Small intestine (tissue), 7 donors: Measurements from ENCODE around the gene NIFK. TPM values are rescaled to one million over a fixed set of nuclear protein-coding genes. Genes with fewer than 3 reads are reported as not detected.
"Not testable (repeated sequence)": the region's sequence is repeated elsewhere in the genome, so short reads cannot be mapped to it uniquely, and the experiment has no call there.

Source experiments
- DNase-seq, 2 donors: peaks; one replicate each; pipeline versions ENCODE4 v3.0.0 to v3.0.0-alpha.2; 2013
- FAIRE-seq: peaks from 2 replicates; lab custom pipeline; 2012; peaks lifted over from hg19 to GRCh38; lab: Jason Lieb, UNC
- H3K27ac ChIP-seq, 3 donors: one replicate each; pipeline ENCODE4 v1.5.1; 2013; ENCODE audit warnings: low read length in 2 of 3, mild to moderate bottlenecking in 2 of 3, control low read depth in 1 of 3, inconsistent platforms in 1 of 3, low read depth in 1 of 3, moderate library complexity in 1 of 3
- H3K27me3 ChIP-seq, 3 donors: one replicate each; pipeline ENCODE4 v1.6.1; 2013; ENCODE audit warnings: low read length in 3 of 3, inconsistent platforms in 1 of 3; ENCODE audit not compliant: control insufficient read depth in 3 of 3, insufficient read depth in 3 of 3
- H3K36me3 ChIP-seq, 3 donors: one replicate each; pipeline ENCODE4 v1.6.1; 2013; ENCODE audit warnings: low read length in 3 of 3, inconsistent platforms in 1 of 3, low read depth in 1 of 3, mild to moderate bottlenecking in 1 of 3, moderate library complexity in 1 of 3; ENCODE audit not compliant: control insufficient read depth in 3 of 3, insufficient read depth in 2 of 3
- H3K4me1 ChIP-seq, 3 donors: one replicate each; pipeline ENCODE4 v1.6.1; 2013; ENCODE audit warnings: low read length in 2 of 3, inconsistent platforms in 1 of 3, low read depth in 1 of 3, mild to moderate bottlenecking in 1 of 3, moderate library complexity in 1 of 3; ENCODE audit not compliant: control insufficient read depth in 3 of 3, insufficient read depth in 2 of 3
- H3K4me3 ChIP-seq, 3 donors: one replicate each; pipeline ENCODE4 v1.5.1; 2013; ENCODE audit warnings: low read length in 3 of 3, control low read depth in 1 of 3, inconsistent platforms in 1 of 3, low read depth in 1 of 3, mild to moderate bottlenecking in 1 of 3, moderate library complexity in 1 of 3
- H3K9me3 ChIP-seq, 2 donors: one replicate each; pipeline ENCODE4 v1.6.1; 2013; ENCODE audit warnings: low read depth in 1 of 2, low read length in 1 of 2; ENCODE audit not compliant: control insufficient read depth in 2 of 2, insufficient read depth in 1 of 2
- WGBS, 3 donors: extraction: QIAGEN DNeasy Blood & Tissue Kit; methylation state at CpG; one replicate each; pipeline ENCODE4 v1.1.7; 2013; 5-methylcytosine and 5-hydroxymethylcytosine counted together
- polyA plus RNA-seq, 4 donors: library from polyadenylated mRNA; stranded (reverse) in 3 of 4; unstranded in 1 of 4; fragments of 200-250 nt in 3 of 4; fragments of 120-200 nt in 1 of 4; gene quantifications; one replicate each; pipeline versions ENCODE4 v1.2.1 to v1.2.3, GENCODE V29; 2013
- donor health status: healthy with polysubstance abuse.
- donor health status: control.
- donor health status: control.
- donor health status: Bipolar disorder and iron deficiency.
- donor health status: healthy.

Gene NIFK
- polyA plus RNA-seq, 4 donors, result 12.1 to 51.8 (median 30.8) TPM

DNA sequence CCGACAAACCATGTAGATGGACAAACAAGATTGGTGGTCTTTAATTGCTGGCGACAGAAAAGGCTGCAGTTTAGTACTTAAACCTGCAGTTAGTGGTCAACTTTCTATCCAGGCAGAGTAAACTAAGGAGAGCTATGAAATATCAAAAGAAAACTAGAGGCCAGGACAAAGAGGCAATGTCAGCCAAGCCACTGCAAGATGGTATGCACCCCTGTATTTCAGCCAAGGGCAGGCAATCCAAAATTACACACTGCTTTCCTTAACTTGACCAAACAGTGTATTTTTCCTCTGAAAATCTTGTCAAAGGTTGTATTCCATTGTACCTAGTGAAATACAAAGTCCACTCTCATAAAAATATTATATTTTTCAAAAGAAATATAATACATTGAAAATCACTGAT is 9.3 kb downstream of the NIFK start:
- Histone ChIP-seq H3K27ac (no peak overlapping the region), H3K4me1 (no peaks in the 10 kb centered on the region), H3K9me3 (no peaks in the 10 kb centered on the region), H3K4me3 (no peak overlapping the region), H3K36me3 (peaks cover 4 to 27% (median 11%) of the 10 kb centered on the region in 3 donors), H3K27me3 (no peaks in the 10 kb centered on the region)
- DNase-seq (no peak), FAIRE-seq (no peak)
- WGBS, 3 donors, result 91 to 95% (median 94%) methylated on average over 2 of the region's 2 CpGs

- DNase-seq (no peak), FAIRE-seq (no peak)
- 66 to 85% (median 83%) methylated on average over 5 of the region's 5 CpGs for WGBS, 3 donors
- Histone ChIP-seq H3K9me3 (no peaks in the 10 kb centered on the region), H3K27me3 (no peaks in the 10 kb centered on the region), H3K36me3 (peaks cover 0 to 3% (median 0%) of the 10 kb centered on the region in 3 donors), H3K4me1 (no peaks in the 10 kb centered on the region), H3K4me3 (no peak overlapping the region), H3K27ac (no peak overlapping the region)
These were observed 13.4 kb downstream of the NIFK start for GRCh38 chr2:121723316-121723715.

DNA sequence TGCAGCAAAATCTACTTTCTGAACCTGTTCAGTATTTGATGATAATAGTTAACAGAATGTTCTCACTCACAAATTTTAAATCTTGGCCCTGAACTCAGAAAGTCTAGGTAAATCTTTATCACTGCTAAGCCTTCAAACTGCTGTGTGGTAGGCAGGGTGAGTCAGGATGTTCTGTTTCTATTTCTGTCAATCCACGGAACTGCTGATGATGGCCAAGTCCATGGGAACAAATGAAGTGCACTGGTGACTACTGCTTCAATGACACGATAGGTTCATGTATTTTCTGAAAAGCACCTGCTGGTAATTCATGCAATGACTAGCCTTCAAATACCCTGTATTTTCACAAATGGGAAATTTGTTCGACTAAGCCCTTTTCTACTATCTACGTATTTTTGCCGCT is 14.2 kb downstream of the NIFK start:
- Histone ChIP-seq H3K27ac (no peak overlapping the region), H3K36me3 (peaks cover 0 to 3% (median 0%) of the 10 kb centered on the region in 3 donors), H3K4me1 (no peaks in the 10 kb centered on the region), H3K27me3 (no peaks in the 10 kb centered on the region), H3K9me3 (no peaks in the 10 kb centered on the region), H3K4me3 (no peak overlapping the region)
- DNase-seq (no peak), FAIRE-seq (no peak)
- WGBS, 3 donors, result 62 to 71% (median 69%) methylated on average over 5 of the region's 5 CpGs

- no peak for DNase-seq
- 62 to 66% (median 62%) methylated on average over 8 of the region's 8 CpGs for WGBS, 3 donors
- H3K4me3 ChIP-seq, result no peak overlapping the region
- no peak for FAIRE-seq
- no peaks in the 10 kb centered on the region for H3K27me3 ChIP-seq
- H3K36me3 ChIP-seq, result no peaks in the 10 kb centered on the region
- no peaks in the 10 kb centered on the region for H3K4me1 ChIP-seq
- H3K27ac ChIP-seq, result no peak overlapping the region
- H3K9me3 ChIP-seq, result no peaks in the 10 kb centered on the region
These were observed 14.7 kb downstream of the NIFK start for GRCh38 chr2:121721926-121722325.

DNA sequence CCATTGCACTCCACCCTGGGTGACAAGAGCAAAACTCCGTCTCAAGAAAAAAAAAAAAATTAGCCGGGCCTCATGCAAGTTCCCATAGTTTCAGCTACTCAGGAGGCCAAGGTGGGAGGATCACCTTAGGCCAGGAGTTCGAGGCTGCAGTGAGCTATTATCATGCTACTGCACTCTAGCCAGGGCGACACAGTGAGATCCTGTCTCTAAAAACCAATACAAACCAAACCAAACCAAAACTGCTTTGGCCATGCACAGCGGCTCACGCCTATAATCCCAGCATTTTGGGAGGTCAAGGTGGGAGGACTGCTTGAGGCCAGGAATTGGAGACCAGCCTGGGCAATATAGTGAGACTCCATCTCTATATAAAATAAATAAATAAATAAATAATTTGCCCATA is 19.1 kb downstream of the NIFK start:
- no peak for DNase-seq
- no peak for FAIRE-seq
- H3K27ac ChIP-seq, result no peak overlapping the region

DNA sequence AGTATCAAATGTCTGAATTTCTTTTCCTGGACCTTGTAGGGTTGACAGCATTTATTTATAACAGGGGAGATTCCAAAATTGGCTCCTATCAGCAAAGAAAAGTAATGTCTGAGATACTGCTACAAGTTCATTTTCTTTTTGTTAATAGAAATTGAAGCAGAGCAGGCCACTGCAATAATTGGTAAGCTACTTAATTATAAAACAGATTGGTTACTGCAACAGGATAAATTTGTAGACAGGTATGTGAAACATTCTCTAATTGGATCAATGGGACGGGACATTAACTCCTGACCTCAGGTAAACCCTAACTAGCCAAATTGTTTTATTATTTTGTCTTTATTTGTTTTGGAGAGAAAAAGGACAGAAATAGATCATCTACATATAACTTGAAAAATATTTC is 20.5 kb downstream of the NIFK start:
- H3K27me3 ChIP-seq, result no peaks in the 10 kb centered on the region
- DNase-seq (no peak), FAIRE-seq (no peak)
- no peaks in the 10 kb centered on the region for H3K36me3 ChIP-seq
- no peak overlapping the region for H3K27ac ChIP-seq
- no peaks in the 10 kb centered on the region for H3K4me1 ChIP-seq
- H3K9me3 ChIP-seq, result no peaks in the 10 kb centered on the region
- H3K4me3 ChIP-seq, result no peak overlapping the region
- WGBS, 3 donors, result 67 to 75% (median 74%) methylated on average over 1 of the region's 1 CpG

More for the DNA sequence above, 19.1 kb downstream of the NIFK start:
- no peak overlapping the region for H3K4me3 ChIP-seq
- no peaks in the 10 kb centered on the region for H3K4me1 ChIP-seq
- H3K36me3 ChIP-seq, result no peaks in the 10 kb centered on the region
- H3K27me3 ChIP-seq, result no peaks in the 10 kb centered on the region
- WGBS, 3 donors, result 91 to 98% (median 95%) methylated on average over 6 of the region's 6 CpGs
- no peaks in the 10 kb centered on the region for H3K9me3 ChIP-seq

- WGBS, 3 donors, result 89 to 95% (median 91%) methylated on average over 2 to 3 of the region's 3 CpGs
- H3K9me3 ChIP-seq, FAIRE-seq, DNase-seq, H3K27ac ChIP-seq, H3K36me3 ChIP-seq, H3K27me3 ChIP-seq, H3K4me1 ChIP-seq, H3K4me3 ChIP-seq: not testable (repeated sequence)
These were observed 25.2 kb downstream of the NIFK start for GRCh38 chr2:121711481-121711880.

GRCh38 chr2:121710470-121711170 is 26.1 kb downstream of the NIFK start:
- no peak for DNase-seq
- H3K27me3 ChIP-seq, result no peaks in the 10 kb centered on the region
- no peaks in the 10 kb centered on the region for H3K36me3 ChIP-seq
- no peak overlapping the region for H3K27ac ChIP-seq
- WGBS, 3 donors, result 84 to 92% (median 89%) methylated on average over 7 of the region's 7 CpGs
- H3K4me3 ChIP-seq, result no peak overlapping the region
- FAIRE-seq, result no peak
- peaks cover 0 to 14% (median 1%) of the 10 kb centered on the region in 3 donors for H3K4me1 ChIP-seq
- H3K9me3 ChIP-seq, result no peaks in the 10 kb centered on the region
